ENCODE measurements around the gene KCNC1. TPM values are rescaled to one million over a fixed set of nuclear protein-coding genes. Genes with fewer than 3 reads are reported as not detected.

KCNC1 gene
- total and polyA plus RNA-seq, 3 donors from 2014 or later: 3.3 to 5.8 (median 5.2) TPM

DNA sequence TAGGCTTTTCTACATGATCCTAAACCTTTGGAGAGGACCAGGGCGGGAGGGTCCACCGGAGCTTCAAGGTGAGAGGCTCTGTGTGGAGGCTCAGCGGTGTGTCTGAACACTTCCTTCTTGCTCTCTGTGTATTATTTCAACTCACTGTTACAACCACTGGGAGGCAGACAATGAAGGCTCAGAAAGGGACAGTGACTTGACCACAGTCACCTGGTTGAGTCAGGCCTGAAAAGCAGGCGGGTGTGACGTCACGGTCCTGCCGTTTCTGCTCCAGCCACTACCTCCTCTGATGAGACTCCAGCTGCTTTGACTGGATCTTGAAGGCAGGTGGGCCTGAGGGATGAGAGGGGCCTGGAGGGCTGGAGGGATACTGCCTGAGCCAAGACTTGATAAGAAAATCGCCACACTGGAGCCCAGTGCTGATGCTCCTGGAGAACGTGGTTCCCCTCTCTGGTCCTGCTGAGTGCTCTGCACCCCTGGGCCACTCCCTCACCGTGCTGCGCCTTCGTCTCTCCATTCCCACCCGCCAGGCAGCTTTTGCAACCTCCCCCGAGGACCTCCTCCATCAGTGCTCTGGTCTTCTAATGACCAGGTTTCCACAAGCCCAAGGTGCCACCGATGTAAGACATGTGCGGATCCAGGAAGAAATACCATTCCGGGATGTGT, 27.9 kb downstream of the KCNC1 start:
- TF ChIP-seq, protein P1, sequence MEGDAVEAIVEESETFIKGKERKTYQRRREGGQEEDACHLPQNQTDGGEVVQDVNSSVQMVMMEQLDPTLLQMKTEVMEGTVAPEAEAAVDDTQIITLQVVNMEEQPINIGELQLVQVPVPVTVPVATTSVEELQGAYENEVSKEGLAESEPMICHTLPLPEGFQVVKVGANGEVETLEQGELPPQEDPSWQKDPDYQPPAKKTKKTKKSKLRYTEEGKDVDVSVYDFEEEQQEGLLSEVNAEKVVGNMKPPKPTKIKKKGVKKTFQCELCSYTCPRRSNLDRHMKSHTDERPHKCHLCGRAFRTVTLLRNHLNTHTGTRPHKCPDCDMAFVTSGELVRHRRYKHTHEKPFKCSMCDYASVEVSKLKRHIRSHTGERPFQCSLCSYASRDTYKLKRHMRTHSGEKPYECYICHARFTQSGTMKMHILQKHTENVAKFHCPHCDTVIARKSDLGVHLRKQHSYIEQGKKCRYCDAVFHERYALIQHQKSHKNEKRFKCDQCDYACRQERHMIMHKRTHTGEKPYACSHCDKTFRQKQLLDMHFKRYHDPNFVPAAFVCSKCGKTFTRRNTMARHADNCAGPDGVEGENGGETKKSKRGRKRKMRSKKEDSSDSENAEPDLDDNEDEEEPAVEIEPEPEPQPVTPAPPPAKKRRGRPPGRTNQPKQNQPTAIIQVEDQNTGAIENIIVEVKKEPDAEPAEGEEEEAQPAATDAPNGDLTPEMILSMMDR (IDR thresholded peaks at IDR 0.05): no peak
- TF ChIP-seq POLR2A (IDR thresholded peaks at IDR 0.05): no peak
- Histone ChIP-seq H3K9me3 (no peaks in the 10 kb centered on the region), H3K27ac (no peak overlapping the region), H3K4me3 (no peak overlapping the region), H3K36me3 (ENCODE audit: low read depth, missing control alignments) (no peaks in the 10 kb centered on the region), H3K27me3 (no peaks in the 10 kb centered on the region), H3K4me1 (no peaks in the 10 kb centered on the region)
- intact Hi-C loops (cut with DNase I; ENCODE audit: low total_unique reads): no loop called here
- no peak for DNase-seq
- 90% methylated on average over 16 to 17 of the region's 17 CpGs for WGBS, 2 donors

DNA sequence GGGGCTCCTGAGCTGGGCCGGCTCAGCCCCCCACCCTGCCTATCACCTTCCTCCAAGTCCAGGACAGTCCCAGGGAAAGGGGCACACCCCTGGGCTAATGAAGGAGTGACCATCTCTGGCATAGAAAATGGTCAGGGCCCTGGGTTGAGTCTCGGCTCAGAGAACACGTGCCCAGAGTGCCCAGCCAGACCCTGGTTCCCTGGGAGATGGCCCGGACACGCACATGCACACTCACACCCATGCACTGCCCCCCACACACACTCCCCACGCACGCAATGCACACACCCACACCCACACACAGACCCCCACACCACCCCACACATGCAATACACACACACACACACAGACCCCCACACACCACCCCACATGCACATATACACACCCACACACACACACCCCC, 28.7 kb downstream of the KCNC1 start:
- WGBS, 2 donors: 81 to 93% methylated on average over 4 to 7 of the region's 7 CpGs
- Histone ChIP-seq H3K4me1 (no peaks in the 10 kb centered on the region), H3K9me3 (no peaks in the 10 kb centered on the region), H3K27ac (no peak overlapping the region), H3K36me3 (ENCODE audit: low read depth, missing control alignments) (no peaks in the 10 kb centered on the region), H3K27me3 (no peaks in the 10 kb centered on the region), H3K4me3 (no peak overlapping the region)
- TF ChIP-seq, protein P1 (IDR thresholded peaks at IDR 0.05): no peak
- no peak for TF ChIP-seq POLR2A (IDR thresholded peaks at IDR 0.05)
- no peak for DNase-seq
- intact Hi-C loops (cut with DNase I; ENCODE audit: low total_unique reads): no loop called here

DNA sequence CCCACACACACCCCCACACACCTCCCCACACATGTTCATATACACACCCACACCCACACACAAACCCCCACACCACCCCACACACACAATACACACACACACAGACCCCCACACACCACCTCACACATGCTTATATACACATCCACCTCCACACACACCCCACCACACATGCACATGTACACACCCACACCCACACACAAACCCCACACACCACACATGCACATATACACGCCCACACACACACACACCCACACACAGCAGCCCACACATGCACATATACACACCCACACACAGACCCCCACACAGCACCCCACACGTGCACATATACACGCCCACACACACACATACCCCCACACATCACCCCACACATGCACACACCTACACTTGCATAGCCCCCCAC, 29.1 kb downstream of the KCNC1 start:
- H3K27me3 ChIP-seq: no peaks in the 10 kb centered on the region
- H3K36me3 ChIP-seq (ENCODE audit: low read depth, missing control alignments): no peaks in the 10 kb centered on the region
- no peaks in the 10 kb centered on the region for H3K4me1 ChIP-seq
- WGBS, 2 donors: 58 to 62% methylated on average over 3 of the region's 3 CpGs
- TF ChIP-seq POLR2A (IDR thresholded peaks at IDR 0.05): no peak
- TF ChIP-seq, protein P1 (IDR thresholded peaks at IDR 0.05): no peak
- intact Hi-C loops (cut with DNase I; ENCODE audit: low total_unique reads): no loop called here
- no peak for DNase-seq
- no peaks in the 10 kb centered on the region for H3K9me3 ChIP-seq
- H3K27ac ChIP-seq: no peak overlapping the region
- no peak overlapping the region for H3K4me3 ChIP-seq

DNA sequence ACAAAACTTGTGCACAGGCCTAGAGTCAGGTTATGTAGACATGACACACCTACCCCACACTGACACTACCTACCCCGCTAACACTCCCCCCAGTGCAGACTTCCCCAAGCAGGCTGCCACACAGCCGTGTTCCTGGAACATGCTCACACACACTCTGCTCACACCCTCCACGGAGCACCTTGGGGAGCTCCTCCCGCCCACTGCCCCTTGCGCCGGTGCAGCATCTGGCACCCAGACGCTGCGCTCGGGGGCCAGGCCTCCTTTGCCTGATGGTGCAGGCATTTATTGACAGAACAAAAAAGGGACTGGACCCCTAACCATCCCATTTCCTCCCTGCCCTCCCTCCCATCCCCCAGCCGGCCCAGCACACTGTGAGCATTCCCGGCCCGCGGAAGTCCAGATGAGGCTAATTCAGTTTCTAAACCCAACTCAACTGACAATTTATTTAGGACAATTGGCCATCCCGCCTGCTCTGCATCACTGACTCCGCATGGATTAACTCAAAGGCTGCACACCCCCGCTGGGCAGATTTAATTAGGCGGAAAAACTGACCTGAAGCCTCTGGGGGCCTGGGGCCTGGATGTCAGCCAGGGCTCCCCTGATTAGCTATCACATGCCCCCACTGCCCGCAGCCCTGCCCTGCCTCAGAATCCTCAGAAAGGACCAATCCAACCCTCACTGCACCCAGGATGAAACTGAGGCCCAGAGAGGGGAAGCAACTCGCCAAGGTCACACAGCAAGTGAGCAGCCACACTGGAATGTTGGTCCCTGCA, 30.1 kb downstream of the KCNC1 start:
- H3K4me3 ChIP-seq: no peak overlapping the region
- H3K27me3 ChIP-seq: no peaks in the 10 kb centered on the region
- H3K4me1 ChIP-seq: no peaks in the 10 kb centered on the region
- H3K36me3 ChIP-seq (ENCODE audit: low read depth, missing control alignments): no peaks in the 10 kb centered on the region
- WGBS, 2 donors: 78 to 80% methylated on average over 19 of the region's 19 CpGs
- intact Hi-C loops (cut with DNase I; ENCODE audit: low total_unique reads): no loop called here
- H3K27ac ChIP-seq: no peak overlapping the region
- no peaks in the 10 kb centered on the region for H3K9me3 ChIP-seq
- TF ChIP-seq, protein P1 (IDR thresholded peaks at IDR 0.05): no peak
- no peak for TF ChIP-seq POLR2A (IDR thresholded peaks at IDR 0.05)
- no peak for DNase-seq
